Right forelimb (tissue), 1 donor: ENCODE data around the gene TK2.
"Not testable (repeated sequence)": the region's sequence is repeated elsewhere in the genome, so short reads cannot be mapped to it uniquely, and the experiment has no call there.

ENCODE experiments used
- DNase-seq: peaks from one replicate; pipeline ENCODE4 v3.0.0-alpha.2; 2018

Gene TK2

GRCh38 chr16:66465946-66466345 is 84.0 kb downstream of the TK2 start:
- not testable (repeated sequence) for DNase-seq

GRCh38 chr16:66462912-66463311 is 87.0 kb downstream of the TK2 start:
- no peak for DNase-seq

- DNase-seq: no peak
Measured at GRCh38 chr16:66460703-66461102, 89.2 kb downstream of the TK2 start.

GRCh38 chr16:66459878-66460277 is 90.0 kb downstream of the TK2 start:
- no peak for DNase-seq

GRCh38 chr16:66458853-66459252 is 91.1 kb downstream of the TK2 start:
- no peak for DNase-seq

GRCh38 chr16:66458292-66458691 is 91.6 kb downstream of the TK2 start:
- no peak for DNase-seq
